ENCODE measurements around the gene IL17F.

- peak; percentile 91 for TF ChIP-seq CTCF (conservative IDR thresholded peaks at IDR 0.05)
- TF ChIP-seq EZH2 (IDR thresholded peaks at IDR 0.05; ENCODE audit: low read depth) = no peak
These were observed 19.6 kb upstream of the IL17F start for GRCh38 chr6:52263709-52264540.

All from PC-9 (cell line).